GM19395 (cell line): ENCODE measurements around the gene LRIG3.
"Not testable (repeated sequence)": the region's sequence is repeated elsewhere in the genome, so short reads cannot be mapped to it uniquely, and the experiment has no call there.

Experiments
- ATAC-seq: cut with Tn5 transposase; IDR thresholded peaks from one replicate; pipeline ENCODE4 v1.9.1; 2021; ENCODE audit warnings: mild to moderate bottlenecking, moderate library complexity; ENCODE audit not compliant: unreplicated experiment

LRIG3 gene

DNA sequence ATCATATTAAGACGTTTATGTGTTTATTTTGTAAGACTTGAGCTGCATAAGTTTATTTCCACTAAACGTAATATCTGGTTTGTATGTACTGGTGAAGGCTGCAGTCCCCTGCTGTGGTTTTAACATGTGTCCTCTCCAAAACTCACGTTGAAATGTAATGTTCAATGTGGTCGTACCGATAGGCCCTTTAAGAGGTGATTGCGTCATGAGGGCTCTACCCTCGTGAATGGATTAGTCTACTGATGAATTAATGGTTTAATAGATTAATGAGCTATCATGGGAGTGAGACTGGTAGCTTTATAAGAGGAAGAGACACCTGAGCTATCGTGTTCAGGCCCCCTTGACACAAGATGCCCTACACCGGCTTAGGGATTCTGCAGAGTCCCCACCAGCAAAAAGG lies 14.9 kb downstream of the LRIG3 start:
- no peak for ATAC-seq

DNA sequence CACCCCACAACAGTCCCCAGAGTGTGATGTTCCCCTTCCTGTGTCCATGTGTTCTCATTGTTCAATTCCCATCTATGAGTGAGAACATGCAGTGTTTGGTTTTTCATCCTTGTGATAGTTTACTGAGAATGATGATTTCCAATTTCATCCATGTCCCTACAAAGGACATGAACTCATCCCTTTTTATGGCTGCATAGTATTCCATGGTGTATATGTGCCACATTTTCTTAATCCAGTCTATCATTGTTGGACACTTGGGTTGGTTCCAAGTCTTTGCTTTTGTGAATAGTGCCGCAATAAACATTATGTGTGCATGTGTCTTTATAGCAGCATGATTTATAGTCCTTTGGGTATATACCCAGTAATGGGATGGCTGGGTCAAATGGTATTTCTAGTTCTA lies 17.6 kb downstream of the LRIG3 start:
- not testable (repeated sequence) for ATAC-seq

DNA sequence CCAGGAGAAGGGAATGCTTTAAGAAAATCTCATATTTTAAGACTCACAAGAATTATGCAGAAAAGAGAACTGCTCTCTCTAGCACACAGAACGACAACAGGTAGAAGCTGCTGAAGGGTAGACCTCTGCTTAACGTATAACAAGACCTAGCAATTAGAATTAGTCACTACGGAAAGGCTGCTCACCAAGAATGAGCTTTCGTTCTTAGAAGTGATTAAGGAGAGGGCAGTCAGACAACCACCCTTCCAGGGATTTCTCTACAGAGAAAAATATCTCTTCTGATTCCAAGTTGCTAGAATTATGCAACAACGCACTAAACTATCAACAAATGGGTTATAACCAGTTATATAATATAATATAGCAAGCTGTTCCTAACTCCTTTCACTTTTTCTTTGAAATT lies 18.6 kb downstream of the LRIG3 start:
- no peak for ATAC-seq

DNA sequence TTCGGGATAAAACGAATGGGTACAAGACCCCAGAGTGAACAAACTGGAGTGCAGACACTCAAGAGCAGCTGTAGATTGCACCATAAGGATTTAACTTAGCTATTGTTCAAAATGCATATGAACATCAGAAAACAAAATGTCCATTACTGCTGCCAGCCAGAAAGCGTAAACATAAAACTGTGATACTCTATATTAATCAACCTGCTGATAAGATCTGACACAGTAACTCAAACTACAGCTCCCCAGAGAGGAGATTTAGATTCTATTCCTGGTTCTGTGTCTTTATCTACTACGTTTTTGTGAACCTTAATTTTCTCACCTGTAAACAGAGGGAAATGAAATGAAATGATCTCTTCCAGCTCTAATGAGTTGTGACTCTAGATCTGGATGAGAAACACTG lies 22.3 kb downstream of the LRIG3 start:
- ATAC-seq: no peak

DNA sequence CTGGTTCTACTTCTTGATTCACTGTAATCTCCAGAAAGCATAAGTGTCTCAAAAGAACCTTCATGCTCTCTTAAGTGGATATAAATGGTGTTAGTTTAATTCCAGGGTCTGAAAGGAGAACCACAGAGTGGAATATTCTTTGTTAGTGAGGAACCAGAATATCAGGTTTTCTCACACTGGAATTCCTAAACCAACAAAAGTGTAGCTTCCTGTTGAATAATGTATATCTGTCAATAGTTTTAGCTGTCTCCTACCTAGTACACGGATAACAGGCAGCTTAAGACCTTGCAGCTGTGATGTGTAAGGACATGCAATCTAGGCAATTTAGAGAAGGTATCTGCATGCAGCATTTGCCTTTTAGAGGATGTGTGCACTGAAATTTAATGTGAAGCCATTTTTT lies 24.0 kb downstream of the LRIG3 start:
- ATAC-seq: no peak

DNA sequence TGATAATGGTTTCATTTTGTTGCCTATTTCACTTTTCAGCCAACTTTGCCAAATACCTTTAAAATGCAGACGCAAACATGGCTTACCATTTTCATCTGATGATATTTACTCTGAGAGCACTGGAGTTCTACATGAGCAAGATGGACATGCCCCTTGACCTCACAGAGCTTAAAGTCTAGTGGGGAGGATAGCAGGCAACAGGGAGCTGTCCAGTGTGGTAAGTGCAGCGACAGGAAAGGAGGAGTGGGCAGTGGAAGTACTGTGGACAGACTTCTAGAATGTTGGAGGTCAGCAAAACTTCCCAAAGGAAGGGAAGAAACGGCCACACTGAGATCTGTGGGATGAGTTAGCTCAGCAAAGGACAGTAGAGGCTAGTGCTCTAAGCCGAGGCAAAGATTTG lies 25.3 kb downstream of the LRIG3 start:
- ATAC-seq: no peak

DNA sequence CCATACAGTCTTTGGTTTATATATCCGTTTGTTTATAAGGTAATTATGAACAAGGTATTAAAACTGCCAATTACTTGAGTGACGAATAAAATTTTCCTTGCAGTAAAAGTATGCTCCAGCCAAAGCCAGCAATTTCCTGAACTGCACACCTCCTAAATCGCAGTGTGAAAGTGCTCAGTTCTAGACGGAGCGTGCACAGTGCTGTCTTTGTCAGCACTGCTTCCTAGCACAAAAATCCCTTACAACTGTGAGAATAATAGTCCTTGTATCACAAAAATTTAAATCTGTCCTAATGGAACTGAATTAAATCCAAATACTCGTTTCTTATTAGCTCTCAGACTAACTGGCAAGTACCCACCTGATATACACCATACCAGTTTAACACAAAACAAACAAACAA lies 26.3 kb downstream of the LRIG3 start:
- no peak for ATAC-seq

DNA sequence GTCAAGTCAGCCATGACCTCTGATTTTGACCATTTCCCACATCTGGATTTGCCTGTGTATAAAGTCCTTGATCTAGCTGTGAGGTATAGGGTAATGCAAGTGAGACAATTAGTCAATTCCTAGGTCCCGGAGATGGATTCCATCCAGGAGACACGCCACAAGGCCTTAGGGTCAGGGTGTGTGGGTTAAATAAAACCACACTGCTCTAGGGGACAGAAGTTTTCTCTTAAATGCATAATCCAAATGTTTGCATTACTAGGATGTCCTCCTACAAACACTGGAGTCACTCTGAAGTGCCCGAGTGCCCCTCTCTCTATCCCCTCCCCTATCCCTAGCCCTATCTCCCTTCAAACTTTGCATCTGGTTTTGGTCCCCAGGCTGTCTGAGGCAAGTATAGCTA lies 26.8 kb downstream of the LRIG3 start:
- ATAC-seq: no peak

DNA sequence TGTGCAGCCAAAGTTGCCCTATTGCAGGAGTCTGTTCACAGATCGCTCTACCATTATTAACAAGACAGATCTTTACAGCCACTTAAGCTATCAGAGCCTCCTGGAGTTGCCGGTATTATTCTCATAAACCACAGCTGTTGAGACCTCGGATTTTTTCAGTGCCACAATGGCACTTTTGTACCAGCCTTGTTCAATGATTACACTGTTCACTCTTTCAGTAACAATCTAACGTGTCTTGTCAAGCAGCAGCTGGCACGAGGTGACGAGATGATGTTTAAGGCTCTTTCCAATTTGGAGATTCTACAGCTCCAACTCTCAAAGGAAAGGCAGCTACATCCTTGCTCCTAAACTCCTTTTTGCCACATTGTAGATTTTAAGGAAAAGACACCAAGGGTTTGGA lies 30.7 kb downstream of the LRIG3 start:
- no peak for ATAC-seq

DNA sequence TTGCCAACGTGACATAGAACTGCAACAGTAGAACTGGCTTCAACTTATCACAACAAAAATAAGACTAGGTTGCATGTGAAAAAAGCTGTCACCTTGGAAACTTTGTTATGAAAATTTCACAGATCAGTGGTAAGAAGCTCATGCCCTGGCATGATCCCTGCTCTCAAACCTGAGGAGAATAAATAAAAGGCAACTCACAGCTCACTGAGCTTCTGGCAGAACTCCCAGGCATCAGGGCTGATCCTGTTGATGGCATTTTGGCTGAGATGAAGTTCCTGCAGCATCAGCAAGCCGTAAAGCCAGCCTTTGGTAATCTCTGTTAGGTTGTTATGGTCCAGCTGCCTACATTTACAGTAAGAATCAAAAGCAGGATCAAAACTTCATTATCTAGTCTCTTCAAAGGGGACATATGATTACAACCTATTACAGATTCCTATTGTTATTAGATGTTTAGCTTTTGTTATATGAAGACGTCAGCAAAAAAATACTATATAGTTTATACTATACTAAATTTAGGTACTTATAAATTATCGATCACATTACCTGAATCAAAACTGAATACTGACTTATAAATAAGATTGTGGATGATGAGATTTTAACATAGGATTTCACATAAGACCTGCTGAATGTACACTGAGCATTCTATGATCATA lies 32.0 kb downstream of the LRIG3 start:
- ATAC-seq: no peak

DNA sequence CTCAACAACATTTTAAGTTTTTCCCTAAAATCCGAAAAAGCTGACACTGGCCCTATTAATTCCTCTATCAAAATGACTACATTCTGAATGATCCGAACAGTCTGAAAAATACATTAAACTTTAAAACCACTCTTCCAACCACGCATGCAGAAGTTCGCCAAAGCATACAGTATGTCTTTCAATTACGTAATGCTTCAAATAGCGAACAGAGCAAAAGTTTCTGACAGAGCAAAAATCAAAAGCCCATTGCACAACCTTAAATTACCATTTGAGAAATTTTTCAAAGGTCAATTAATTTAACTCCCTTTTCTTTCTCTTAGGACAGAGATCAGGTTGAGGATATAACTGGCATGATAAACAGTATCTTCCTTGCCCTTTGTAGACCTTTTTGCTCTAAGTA lies 33.2 kb downstream of the LRIG3 start:
- no peak for ATAC-seq

DNA sequence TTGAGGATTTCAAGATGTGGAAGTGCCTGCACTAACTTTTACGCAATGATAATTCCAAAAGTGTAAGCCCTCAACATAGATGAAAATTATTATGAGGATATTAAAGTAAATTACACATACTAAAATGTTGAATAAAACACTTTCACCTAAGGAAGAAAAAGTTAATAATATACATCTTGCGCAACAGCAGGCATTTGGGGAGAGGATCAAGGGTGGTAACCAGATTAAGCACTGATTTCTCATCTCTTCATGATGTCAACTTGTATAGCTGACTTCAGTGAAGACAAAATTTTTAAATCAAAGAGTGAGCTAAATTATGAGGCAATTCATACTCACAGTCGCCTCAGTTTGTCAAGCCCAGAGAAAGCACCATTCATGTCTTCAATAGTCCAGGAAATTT lies 33.8 kb downstream of the LRIG3 start:
- no peak for ATAC-seq

DNA sequence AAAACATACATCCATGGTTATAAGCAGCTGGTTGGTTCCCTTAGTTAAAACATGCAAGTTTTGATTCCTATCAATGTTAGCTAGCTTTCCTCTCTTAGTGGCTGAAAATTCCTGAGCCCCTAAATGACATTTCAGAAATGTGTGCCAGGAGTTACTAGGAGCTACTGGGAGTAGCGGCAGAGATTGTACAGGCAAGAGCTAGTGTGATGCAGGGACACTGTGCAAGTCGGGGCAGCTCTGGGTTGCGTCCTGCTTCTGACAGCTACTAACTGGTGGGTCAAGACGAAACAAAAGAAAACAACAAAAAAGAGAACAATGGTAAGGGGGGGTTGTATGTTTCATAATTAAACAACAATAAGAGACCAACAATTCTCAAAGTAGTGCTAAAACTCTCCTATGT lies 35.4 kb downstream of the LRIG3 start:
- ATAC-seq: no peak

DNA sequence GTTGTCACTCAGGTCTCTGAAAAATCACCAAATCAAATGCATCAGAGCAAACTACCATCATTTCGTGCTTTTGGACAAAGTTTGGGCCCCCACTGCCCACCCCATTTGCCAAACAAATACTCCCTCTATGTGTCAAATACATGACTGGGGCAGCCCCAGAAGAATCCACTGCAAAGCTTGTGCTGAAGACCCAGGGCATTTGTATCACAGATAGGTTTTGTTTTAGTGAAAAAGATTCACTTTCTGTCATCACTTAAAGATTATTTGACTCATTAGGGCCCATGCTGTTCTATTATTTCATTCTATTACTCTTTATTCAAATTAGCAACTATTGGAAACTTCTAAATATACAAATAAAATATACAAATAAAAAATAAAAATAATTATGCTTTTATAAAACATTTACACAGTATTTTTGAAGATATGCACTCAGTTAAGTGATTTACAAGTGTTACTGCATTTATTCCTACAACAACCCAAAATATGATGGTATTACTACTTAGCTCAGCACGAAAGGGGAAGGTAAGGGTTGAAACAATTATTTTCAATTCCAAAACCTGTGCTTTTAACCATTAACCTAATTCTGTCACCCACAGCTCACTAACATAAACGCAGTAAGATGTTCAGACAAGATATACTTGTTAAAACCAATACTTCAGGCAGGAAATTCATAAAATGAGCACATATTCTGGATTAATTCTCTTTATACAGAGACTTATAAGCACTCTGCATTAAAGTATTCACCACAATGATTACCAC lies 36.5 kb downstream of the LRIG3 start:
- no peak for ATAC-seq

DNA sequence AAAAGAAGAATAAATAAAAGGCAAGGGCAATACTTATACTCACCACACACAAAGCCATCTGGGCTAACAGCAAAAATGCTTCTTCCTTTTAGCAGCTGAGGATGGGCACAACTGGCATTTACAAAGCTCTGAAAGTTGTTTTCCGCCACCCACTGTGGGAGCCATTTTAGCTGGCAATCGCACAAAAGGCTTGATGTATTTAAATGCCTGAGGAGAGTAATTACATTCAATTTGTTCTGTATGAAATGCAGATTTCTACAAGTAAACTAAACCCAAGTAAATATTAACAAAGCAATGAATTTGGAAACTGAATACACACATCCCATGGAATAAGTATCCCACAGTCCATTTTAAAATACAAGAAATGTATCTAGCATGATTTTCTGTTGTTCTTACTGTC lies 37.5 kb downstream of the LRIG3 start:
- ATAC-seq: no peak

DNA sequence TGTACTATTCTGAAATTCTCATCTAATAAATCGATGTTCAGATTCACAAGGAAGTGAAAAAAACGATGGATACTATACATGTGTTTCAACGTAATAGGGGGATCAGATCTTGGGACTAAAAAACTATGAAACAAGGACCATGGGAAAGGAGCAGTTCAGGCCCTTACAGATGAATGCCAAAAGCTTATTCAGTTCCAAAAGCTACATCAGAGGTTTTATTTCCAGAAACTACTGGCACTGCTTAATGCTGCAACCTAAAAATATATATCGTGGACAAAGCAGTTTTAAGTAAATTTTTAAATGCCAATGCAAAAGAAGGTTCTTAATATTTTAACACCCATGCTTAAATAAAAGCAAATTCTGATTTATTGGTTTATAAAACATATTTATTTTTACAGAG lies 38.5 kb downstream of the LRIG3 start:
- ATAC-seq: no peak

DNA sequence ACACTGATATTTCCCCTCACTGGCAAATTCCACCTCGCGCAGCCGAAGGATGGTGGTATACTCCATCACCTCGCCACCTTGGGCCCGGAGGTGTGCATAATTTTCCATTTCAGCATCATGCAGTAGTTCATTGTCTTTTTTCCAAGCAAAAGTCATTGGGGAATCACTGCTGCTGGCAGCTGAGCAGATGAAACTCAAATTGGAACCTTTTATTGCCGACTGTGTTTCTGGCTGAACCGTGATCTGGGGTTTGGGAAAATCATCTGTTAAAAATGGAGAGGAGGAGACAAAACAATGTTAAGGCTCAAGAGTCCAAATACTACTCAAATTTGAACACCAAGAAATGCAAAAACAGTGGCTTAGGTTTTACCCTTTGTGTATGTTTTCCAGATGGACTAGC lies 39.7 kb downstream of the LRIG3 start:
- no peak for ATAC-seq

DNA sequence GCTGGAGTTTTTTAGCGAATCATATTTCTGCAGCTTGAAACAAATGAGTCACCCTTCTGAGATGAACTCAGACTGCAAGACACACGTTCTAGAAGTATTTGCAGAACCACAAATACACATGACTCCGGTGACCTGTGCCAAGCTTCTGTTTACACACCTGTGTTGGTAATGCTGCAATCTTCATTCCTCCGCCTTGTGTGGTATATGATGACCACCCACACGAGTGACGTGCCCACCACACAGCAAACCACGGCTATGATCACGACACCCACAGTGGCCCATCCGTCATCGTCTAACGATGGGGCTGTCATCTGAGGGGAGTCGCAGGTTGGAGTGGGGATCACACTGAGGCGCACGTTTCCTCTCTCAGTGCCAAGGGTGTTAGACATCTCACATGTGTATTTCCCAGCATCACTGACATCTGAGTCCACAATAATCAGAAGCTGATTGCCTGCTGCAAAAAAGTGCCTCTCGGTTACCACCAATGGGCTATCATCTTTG lies 43.0 kb downstream of the LRIG3 start:
- ATAC-seq: no peak

DNA sequence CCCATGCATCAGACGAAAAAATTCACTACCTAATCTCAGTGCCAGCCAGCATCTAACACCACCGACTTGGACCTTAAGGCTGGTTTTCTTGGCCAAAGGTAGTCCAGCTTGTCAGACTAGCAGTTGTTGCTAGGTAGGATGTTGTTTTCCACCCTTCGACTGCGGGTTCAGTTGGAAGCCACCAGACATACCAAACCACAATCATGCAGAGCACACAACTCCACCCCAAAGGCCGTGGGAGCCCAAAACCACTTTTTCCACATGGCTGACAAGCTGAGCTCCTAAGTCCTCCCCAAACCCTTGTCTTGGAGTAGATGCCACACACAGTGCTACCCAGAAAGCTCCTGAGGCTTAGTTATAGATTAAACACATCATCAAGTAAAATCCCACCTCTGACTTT lies 46.8 kb downstream of the LRIG3 start:
- ATAC-seq: no peak

DNA sequence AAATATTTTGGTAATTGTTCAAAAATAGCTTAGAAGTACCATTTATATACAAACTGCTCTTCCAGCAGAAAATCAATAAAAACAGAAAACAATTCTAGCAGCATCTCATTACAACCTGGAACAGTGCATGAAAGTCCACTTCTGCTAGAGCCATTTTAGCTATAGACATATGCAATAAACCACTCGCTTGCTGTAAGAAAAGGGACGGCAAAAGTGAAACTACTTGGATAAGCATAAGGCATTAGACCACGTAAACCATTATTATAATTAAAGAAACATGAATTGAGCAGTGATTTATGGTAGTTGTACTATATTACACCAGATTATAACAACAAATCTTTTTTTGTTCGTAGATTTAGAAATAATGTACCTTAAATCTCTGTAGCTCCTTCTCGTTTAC lies 48.7 kb downstream of the LRIG3 start:
- no peak for ATAC-seq

DNA sequence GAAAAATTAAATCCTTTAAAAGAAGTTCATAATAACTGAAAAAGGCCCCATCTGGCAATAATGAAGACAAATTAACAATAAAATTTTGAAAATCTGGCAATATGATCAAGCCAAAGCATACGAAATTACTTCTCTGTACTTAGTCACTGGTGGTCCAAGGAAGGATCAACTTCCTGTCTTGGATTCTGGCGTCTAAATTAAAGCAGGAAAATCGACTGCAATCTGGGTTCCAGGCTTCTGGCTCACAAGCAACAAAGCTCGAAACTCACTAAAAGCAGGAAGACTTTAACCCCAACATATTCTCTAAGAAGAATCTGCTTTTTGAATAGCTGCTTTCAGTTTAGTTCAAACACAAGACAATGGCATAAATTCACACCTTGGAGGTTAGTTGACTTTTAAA lies 49.7 kb downstream of the LRIG3 start:
- no peak for ATAC-seq

DNA sequence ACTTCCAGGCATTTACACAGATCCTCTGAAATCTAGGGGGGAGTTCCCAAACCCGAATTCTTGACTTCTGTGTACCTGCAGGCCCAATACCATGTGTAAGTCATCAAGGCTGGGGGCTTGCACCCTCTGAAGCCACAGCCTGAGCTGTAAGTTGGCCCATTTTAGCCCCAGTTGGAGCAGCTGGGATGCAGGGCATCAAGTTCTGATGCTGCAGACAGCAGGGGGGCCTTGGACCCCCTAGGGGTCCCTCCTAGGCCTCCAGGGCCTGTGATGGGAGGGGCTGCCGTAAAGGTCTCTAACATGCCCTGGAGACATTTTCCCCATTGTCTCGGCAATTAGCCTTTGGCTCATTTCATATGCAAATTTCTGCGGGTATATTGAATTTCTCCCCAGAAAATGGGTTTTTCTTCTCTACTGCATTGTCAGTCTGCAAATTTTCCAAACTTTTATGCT lies 59.5 kb downstream of the LRIG3 start:
- ATAC-seq: no peak
